GM15510 (cell line): Measurements from ENCODE around the gene DPP3.

Experiments used
- POLR2A ChIP-seq: IDR thresholded peaks from 3 replicates; pipeline ENCODE4 v1.6.1; 2011; ENCODE audit warnings: borderline replicate concordance; ENCODE audit not compliant: insufficient read length; ENCODE audit errors: extremely low read depth

The DPP3 gene

DNA sequence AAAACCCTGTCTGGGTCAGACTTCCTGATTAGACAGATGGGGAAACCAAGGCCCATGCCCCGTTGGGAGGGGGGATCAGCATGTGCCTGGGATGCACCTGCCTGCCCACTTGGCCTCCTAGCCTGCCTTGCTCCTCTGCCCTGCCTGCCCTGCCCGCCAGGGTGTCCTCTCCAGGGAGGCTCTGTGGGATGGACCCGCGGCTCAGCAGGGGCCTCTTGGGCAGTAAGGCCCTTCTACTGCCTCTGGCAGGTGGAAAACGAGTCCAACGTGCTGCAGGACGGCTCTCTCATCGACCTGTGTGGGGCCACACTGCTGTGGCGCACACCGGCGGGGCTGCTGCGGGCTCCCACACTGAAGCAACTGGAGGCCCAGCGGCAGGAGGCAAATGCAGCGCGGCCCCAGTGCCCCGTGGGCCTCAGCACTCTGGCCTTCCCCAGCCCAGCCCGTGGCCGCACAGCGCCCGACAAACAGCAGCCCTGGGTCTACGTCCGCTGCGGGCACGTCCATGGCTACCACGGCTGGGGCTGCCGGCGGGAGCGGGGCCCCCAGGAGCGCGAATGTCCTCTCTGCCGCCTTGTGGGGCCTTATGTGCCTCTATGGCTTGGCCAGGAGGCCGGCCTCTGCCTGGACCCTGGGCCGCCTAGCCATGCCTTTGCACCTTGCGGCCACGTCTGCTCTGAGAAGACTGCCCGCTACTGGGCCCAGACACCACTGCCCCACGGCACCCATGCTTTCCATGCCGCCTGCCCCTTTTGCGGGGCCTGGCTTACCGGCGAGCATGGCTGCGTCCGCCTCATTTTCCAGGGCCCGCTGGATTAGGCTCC is 4.7 kb upstream of the DPP3 start:
- TF ChIP-seq POLR2A, result no peak

DNA sequence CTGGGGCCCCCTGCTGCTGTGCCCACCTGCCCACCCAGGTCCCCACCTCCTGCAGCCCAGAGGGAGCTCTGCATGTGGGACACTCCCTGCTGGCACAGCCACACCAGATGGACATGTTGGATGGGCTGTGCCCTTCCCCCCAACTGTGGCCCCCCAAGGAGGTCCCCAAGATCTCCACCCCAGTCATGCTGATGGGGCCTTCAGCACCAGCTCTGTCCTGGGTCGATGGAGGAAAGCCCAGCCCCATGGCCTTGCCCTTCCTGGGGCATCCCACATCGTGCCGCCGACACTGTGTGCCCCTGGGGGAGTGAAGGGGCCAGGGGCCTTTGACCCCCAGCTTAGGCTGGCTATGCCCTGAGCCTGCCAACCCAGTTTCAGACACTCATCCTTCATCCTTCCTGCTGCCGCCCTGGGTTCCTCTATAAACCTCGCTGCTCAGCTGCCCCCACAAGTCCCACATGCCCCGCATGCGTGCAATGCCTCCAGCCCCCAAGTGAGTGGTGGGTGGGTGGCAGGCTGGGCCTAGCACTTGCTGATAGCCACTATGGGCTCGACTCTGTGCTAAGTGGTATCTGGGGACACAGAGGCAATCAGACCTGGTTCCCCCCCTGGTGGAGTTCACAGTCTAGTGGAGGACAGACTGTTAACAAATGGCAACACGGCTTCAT is 3.9 kb upstream of the DPP3 start:
- TF ChIP-seq POLR2A, result no peak

DNA sequence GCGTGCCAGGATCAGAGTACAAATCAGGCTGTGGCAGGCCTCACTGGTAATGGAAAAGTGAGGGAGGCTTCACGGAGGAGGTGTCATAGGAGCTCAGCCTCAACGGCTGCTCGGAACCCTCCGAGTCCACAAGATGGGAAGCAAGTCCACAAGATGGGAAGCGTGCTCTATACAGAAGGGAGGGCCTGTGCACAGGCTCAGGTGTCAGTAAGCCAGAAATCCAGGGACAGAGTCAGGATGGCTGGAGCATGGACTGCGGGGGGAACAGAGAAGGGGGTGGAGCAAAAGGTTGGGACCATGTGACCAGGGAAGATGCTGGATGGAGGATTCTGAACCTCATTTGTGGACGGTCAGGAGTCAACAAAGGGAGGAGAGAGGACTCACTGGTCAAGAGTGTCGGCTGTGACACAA is 3.4 kb upstream of the DPP3 start:
- no peak for TF ChIP-seq POLR2A

DNA sequence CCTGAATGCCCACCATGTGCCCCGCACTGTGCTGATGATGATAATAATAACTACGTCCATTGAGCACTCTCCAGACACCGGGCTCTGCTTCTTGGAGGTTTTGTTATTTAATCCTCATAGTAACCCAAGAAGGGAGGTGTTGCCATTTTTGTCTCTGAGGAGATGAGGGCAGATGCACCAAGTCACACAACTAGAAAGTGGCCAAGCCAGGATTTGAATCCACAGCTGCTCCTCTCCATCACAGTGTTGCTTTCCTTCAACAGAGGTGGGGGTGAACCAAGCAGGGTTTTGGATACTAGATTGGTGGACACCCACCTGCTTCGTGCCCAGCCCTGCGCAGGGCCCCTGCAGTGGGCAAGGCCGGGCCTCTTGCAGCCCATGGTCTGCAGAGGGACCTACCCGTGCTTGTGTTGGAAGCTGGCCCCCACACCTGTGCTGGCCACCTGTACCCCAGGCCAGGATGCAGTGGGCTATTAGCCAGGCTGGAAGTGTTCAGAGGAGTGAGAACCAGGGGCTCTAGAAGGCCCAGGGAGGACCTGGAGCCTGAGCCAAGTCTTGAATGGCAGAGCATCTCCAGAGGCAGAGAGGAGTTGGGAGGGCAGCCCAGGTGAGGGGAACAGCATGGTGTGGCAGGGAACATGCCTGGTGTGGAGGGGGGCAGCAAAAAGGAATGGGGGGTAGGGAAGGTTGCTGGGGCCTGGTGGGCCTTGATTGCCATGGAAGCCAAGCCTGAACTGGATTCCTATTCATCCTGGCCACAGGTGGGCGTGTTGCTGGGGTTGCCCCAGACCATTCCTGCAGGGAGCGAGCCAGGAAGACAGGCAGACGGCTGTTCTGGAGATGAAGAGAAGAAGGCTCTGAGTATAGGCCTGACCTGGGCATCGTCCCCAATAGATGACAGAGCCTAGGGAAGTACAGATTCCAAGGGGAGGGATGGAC is 2.7 kb upstream of the DPP3 start:
- no peak for TF ChIP-seq POLR2A

DNA sequence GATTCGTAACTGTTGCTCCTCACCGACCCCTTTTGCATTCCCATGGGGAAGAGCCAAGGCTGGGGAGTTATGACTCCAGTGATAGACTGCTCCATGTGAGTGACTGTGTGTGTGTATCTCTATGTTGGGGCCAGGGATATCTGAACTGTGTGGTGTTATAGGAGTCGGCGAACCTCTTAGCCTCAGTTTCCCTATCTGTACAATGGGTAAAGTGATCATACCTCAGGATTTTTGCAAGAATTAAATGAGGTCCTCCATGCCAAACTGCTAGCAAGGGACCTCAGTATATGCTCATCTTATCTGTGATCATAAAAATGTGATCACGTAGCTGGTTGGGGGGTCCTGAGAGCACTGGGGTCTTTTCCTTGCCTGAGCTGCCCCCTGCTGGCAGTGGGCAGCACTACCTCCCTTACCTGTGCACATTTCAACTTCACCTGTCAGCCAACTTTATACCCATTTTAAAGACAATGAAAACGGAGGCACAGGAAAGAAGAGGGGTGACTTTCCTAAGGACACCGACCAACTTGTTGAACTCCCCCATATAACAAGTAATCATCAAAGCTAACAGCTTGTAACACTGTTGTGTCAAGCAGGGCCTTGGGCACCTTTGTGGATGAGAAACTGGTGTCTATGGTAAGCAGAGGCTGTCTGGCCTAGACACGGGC is 1.4 kb upstream of the DPP3 start:
- no peak for TF ChIP-seq POLR2A

DNA sequence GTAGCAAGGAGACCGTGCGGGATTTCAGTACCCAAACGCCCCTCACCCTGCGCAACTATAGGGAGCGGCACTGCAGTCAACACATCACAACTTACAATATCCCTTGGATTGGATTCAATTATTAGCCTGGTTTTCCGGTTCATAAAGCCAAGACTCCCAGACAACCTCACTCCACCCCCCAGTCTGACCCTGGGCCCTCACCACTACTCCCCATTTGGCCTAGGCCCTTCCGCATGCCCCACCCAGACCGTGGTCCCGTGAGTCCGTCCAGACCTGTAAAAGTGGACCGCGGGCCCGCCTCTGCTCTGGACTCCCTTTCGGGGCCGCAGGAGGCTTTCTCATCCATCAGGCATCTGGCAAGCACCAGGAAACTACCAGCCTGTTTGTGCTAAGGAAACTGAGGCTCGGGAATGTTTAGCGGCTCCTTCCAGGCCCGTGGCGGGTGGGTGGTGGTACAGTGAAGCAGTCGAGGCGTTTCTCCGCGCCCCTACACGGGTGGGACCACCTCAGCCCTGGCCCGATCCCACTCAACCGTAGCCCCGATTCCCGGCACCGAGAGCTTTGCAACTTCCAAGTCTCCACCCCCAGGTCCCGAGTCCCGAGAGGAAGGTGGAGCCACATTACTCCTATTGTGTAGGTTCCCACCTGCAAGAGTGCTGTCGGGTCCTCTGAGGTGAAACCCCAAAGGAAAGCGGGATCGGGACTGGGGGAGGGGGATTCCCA is 679 bp upstream of the DPP3 start:
- TF ChIP-seq POLR2A, result no peak

DNA sequence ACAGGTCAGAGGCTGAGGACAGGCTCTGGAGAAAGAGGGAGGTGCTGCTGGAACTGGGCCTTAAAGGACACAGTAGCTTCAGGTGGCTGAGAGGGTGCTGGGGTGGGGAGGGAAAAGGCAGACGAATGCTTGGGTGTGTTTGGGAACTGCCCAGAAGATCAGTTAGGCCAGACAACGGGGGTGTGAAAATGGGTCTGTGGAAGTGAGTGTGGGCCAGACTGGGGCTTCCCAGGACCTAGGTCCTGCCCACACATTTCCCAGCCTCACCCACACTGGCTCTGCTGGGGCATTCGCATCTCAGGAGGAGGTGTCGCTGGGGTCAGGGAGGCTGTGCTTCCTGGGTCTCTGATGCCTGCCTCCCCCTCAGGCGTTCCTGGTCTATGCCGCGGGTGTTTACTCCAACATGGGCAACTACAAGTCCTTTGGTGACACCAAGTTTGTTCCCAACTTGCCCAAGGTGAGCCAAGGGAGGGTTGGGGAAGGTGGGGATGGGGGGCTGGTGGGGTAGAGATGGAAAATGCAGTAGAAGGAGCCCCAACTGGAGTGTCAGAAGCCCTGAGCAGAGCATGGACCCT is 4.7 kb downstream of the DPP3 start:
- no peak for TF ChIP-seq POLR2A

DNA sequence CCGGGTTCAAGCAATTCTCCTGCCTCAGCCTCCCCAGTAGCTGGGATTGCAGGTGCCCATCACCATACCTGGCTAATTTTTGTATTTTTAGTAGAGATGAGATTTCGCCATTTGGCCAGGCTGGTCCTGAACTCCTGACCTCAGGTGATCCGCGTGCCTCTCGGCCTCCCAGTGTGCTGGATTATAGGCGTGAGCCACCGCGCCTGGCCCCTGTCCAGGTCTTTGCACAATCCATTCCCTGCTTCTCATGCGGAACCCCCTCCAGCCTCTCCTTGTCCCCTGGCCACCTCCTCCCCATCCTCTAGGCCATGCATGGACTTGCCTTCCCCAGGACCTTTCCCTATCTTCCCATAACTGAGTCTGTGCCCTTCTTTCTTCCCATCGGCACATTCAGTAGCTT is 8.7 kb downstream of the DPP3 start:
- no peak for TF ChIP-seq POLR2A

DNA sequence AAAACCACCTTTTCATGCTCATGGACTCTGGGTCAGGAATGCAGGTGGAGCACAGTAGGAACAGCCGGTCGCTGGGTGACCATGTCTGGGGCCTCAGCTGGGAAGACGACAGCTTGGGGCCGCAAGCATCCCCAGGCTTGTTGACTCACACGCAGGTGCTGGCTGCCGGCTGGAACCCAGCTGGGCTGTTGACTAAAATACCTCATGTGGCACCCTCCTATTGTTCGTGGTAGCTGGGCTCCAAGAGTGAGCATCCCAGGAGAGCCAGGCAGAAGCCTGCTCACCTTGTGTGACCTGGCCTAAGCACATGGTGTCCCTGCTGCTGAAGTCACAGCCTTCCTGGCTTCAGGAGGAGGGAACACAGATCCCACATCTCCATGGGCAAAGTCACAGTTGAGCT is 9.4 kb downstream of the DPP3 start:
- no peak for TF ChIP-seq POLR2A

DNA sequence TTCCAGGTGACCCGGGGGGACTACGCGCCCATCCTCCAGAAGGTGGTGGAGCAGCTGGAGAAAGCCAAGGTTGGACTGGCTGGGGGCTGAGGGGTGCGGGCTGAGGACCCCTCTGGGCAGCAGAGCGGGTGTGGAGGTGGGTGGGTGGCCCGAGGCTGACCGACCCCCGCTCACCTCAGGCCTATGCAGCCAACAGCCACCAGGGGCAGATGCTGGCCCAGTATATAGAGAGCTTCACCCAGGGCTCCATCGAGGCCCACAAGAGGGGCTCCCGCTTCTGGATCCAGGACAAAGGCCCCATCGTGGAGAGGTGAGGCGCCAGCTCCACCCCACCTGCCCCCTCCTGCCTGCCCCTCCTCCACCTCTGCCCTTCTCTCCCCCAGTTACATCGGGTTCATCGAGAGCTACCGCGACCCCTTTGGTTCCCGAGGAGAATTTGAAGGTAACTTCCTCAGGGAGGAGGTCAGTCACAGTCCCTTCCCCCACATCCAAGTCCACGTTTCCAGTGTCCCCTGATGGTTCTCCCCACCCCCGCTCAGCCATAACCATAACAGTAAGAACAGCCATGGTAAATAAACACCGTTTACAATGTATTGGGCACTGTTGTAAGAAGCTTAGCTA is 11.2 kb downstream of the DPP3 start:
- no peak for TF ChIP-seq POLR2A

DNA sequence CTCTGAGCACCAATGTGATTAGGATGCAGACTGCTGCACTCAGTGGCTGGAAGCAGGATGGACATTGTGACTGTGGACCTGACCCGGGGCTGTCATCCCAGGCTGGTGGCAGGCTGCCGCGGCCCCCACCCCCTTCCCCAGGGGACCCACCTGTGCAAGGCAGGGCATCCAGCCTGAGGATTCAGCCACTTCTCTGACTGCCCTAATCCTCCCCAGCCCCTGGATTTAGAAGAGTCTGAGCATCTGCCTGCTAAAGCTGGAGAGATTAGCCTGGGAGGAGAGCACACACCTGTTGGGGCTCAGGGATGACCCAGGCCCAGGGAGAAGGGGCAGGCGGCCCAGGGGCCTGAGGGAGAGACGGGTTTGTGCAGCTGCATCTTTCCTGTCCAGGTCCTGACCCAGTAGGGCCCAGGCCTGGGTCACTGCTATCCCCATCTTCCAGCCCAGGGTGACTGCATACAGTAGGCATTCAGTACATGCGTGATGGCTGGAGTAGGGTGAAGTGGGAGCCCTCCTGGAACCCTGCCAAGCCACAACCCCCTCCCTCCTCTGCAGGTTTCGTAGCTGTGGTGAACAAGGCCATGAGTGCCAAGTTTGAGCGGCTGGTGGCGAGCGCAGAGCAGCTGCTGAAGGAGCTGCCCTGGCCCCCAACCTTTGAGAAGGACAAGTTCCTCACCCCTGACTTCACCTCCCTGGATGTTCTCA is 12.1 kb downstream of the DPP3 start:
- no peak for TF ChIP-seq POLR2A

DNA sequence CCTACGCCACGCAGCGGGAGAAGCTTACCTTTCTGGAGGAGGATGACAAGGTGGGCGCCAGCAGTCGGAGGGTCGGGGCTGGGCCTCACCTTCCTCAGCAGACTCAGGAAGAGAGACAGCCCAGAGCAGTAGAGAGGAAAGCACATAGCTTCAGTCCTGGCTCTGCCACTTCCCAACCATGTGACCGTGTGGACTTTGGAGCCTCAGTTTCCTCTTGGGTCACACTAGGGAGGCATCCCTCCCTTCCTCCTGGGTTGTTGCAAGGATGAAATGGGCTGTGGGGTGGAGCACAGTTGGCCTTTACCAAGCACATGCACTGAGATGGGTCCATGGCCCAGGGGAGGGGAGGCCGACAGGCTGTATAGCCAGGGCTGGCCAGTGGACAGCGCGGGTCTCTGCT is 12.9 kb downstream of the DPP3 start:
- TF ChIP-seq POLR2A, result no peak

DNA sequence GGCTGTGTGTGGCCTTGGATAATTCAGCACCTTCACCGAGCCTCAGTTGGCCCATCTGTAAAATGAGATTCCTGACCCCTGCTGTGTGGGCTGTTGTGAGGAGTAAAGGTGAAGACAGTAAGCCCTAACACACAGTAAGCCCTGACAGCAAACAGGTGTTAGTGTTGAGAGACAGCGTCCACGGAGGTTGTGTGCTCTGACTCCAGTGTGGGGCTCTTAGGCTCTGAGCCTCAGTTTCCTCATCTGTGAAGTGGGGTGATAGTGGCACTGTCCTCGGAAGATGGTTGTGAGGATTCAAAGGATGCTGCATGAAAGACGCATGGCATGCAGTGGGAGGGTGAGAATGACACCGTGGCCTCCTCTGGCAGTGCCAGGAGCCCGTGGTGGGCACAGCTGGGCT is 14.2 kb downstream of the DPP3 start:
- no peak for TF ChIP-seq POLR2A
